Measurements from ENCODE around the gene SLC44A1. TPM values are rescaled to one million over a fixed set of nuclear protein-coding genes. Genes with fewer than 3 reads are reported as not detected.

SLC44A1 gene
- total RNA-seq, 8 experiments from 2014 or later, result 7.3 to 166 (median 24.9) TPM

DNA sequence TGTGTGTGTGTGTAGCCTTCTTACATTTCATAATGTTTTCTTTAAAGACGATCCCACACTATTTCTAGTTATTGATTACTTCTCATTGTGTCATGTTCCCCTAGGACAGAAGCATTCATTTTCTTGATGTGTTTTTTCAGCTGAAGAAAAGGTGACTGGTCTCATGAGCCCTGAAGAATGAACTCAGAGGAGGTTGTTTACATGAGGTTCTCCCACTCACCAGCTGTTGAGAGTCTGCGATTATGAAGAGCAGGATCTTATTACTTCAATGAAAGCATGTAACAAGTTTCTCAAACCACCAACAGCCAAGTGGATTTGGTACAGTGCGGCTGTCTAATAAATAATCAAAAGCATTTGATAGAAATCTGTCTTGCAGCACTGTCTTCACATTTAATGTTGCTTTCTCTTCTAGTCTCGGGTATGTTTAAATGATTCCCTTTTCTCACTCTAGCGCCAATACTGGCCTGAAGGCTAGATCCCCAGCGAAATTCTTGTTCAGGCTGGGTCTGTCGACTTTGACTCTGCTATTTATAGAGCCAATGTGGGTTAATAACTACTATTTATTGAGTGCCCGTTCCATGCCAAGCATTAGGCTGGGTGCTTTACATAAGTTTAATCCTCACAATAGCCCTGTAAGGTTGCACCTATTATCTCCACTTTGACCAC, 193.8 kb downstream of the SLC44A1 start:
- Histone ChIP-seq H3K4me1 (replicated peaks in 1 of 2) (peaks cover 0 to 9% of the 10 kb centered on the region in 2 donors), H3K27ac (no peak overlapping the region), H3K4me3 (no peak overlapping the region)
- WGBS, 10 experiments, result 0 to 100% (median 64%) methylated on average over 1 to 8 of the region's 8 CpGs
- ATAC-seq (replicated peaks in 6 of 8), result peak in 5 of 8 experiments; percentile 24 to 55 (median 35)
- in situ Hi-C loops (cut with MboI; ENCODE audit: low pct_unique_long_range_greater_than_20kb in 2 of 9, low sequenced_read_pairs in 9 of 9, unreplicated experiment in 9 of 9), result no loop called here

DNA sequence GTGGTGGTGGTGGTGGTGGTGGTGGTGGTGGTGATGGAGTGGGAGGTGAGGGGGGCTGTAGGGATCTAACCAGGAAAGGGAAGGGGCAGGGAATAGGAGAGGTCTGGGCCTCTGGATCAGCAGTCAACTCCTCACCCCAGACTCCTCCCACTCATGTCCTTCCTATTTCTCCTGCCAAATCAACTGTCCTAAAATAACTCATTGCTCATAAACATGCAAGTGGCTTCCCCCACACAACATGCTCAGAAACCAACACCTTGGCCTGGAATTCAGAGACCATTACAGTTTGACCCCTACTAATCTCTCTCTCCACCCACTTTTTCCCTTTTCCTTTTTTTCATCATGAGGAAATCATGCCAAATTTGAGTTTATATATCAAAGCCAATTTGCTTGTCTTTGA, 195.0 kb downstream of the SLC44A1 start:
- in situ Hi-C loops (cut with MboI; ENCODE audit: low pct_unique_long_range_greater_than_20kb in 2 of 9, low sequenced_read_pairs in 9 of 9, unreplicated experiment in 9 of 9), result no loop called here
- Histone ChIP-seq H3K27ac (no peak overlapping the region), H3K4me1 (replicated peaks in 1 of 2) (peaks cover 0 to 9% of the 10 kb centered on the region in 2 donors), H3K4me3 (no peak overlapping the region)
- no peak for ATAC-seq (replicated peaks in 6 of 8)

- Histone ChIP-seq H3K27ac (no peak overlapping the region), H3K4me1 (replicated peaks in 1 of 2) (peaks cover 0 to 9% of the 10 kb centered on the region in 2 donors), H3K4me3 (no peak overlapping the region)
- 44 to 100% (median 87%) methylated on average over 1 to 2 of the region's 2 CpGs; no CpG with 5 or more reads in 2 of the 10 experiments for WGBS, 10 experiments
- in situ Hi-C loops (cut with MboI; ENCODE audit: low pct_unique_long_range_greater_than_20kb in 2 of 9, low sequenced_read_pairs in 9 of 9, unreplicated experiment in 9 of 9), result no loop called here
- no peak for ATAC-seq (replicated peaks in 6 of 8)
These were observed 197.2 kb downstream of the SLC44A1 start for GRCh38 chr9:105441616-105442160.

DNA sequence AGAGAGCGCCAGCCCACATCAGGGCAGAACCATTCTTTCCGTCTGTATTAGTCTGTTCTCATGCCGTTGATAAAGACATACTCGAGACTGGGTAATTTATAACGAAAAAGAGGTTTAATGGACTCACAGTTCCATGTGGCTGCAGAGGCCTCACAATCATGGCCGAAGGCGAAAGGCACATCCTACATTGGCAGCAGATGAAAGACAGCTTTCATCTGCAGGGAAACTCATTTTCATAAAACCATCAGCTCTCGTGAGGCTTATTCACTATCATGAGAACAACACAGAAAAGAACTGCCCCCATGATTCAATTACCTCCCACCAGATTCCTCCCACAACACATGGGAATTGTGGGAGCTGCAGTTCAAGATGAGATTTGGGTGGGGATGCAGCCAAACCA, 198.7 kb downstream of the SLC44A1 start:
- Histone ChIP-seq H3K27ac (no peak overlapping the region), H3K4me1 (replicated peaks in 1 of 2) (peaks cover 0 to 8% of the 10 kb centered on the region in 2 donors), H3K4me3 (no peak overlapping the region)
- ATAC-seq (replicated peaks in 6 of 8), result no peak
- 66 to 98% (median 90%) methylated on average over 2 to 8 of the region's 8 CpGs; no CpG with 5 or more reads in 2 of the 10 experiments for whole genome bisulfite sequencing, 10 experiments
- in situ Hi-C loops (cut with MboI; ENCODE audit: low pct_unique_long_range_greater_than_20kb in 2 of 9, low sequenced_read_pairs in 9 of 9, unreplicated experiment in 9 of 9), result no loop called here

GRCh38 chr9:105444130-105444529, 199.7 kb downstream of the SLC44A1 start:
- no peak overlapping the region for H3K27ac ChIP-seq
- in situ Hi-C loops (cut with MboI; ENCODE audit: low pct_unique_long_range_greater_than_20kb in 2 of 9, low sequenced_read_pairs in 9 of 9, unreplicated experiment in 9 of 9), result no loop called here
- no peak overlapping the region for H3K4me3 ChIP-seq
- ATAC-seq (replicated peaks in 6 of 8), result no peak
- peaks cover 0 to 2% of the 10 kb centered on the region in 2 donors for H3K4me1 ChIP-seq (replicated peaks in 1 of 2)
- 0 to 100% (median 66%) methylated on average over 1 to 4 of the region's 4 CpGs; no CpG with 5 or more reads in 3 of the 10 experiments for WGBS, 10 experiments

DNA sequence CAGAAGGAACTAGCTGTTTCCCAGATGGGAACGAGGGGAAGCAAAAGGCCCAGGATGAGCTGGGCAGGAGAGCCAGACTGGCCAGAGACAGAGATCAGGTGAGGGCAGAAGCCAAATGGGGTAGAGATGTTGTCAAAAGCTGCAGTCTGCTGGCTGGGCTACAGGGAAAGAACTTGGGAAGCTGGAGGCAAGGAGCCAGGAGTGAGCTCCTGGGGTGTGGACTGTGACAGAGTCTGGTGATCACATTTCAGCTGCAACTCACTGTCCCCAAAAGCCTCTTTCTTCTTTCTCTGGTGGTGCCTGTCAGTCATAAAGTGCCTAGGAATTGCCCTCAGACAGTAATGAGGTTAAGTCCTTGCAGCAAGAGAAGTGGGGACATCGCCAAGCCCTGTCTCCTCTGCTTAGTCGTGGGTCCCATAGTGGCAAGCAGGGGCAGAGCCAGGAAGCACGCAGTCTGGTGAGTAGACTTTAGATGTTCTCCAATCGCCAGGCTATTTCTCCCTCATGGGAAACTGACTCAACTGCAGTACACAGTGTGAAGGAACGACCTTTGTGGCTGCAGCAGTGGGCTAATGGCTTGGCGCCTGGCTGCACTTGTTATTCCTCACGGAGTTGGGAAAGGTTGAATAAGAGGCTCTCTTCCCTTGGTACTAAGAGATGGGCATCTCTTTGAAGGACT, 200.9 kb downstream of the SLC44A1 start:
- no peak overlapping the region for H3K27ac ChIP-seq
- no peak for ATAC-seq (replicated peaks in 6 of 8)
- H3K4me1 ChIP-seq (replicated peaks in 1 of 2), result peaks cover 2 to 6% of the 10 kb centered on the region in 2 donors
- in situ Hi-C loops (cut with MboI; ENCODE audit: low pct_unique_long_range_greater_than_20kb in 2 of 9, low sequenced_read_pairs in 9 of 9, unreplicated experiment in 9 of 9), result no loop called here
- 56 to 100% (median 80%) methylated on average over 1 to 3 of the region's 8 CpGs; no CpG with 5 or more reads in 3 of the 10 experiments for WGBS, 10 experiments
- no peak overlapping the region for H3K4me3 ChIP-seq

DNA sequence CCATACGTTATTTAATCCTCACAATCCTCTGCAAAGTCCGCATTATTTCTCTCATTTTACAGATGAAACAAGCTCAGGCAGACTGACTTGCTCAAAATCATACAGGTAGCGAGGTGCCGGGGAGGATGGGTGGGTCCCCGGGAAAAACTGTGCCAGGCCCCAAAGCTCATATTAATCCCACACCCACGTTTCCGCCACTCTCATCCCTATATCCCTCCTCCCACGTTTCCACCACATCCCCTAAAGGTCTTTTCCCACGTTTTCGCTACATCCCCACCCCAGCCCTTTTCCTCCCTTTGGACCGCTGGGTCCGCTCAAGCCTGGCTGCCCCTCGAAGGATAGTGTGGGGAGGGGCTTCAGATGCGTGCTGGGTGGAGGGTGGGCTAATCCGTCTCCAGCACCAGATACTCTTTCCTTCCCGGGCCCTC, 202.9 kb downstream of the SLC44A1 start:
- peaks cover 5 to 6% of the 10 kb centered on the region in 2 donors for H3K4me1 ChIP-seq (replicated peaks in 1 of 2)
- H3K4me3 ChIP-seq, result peak overlapping the region; percentile 65 to 91 (median 76)
- in situ Hi-C loops (cut with MboI; ENCODE audit: low pct_unique_long_range_greater_than_20kb in 2 of 9, low sequenced_read_pairs in 9 of 9, unreplicated experiment in 9 of 9), result no loop called here
- peak in 1 of 8 experiments; percentile 0 for ATAC-seq (replicated peaks in 6 of 8)
- WGBS, 10 experiments, result 25 to 89% (median 53%) methylated on average over 1 to 12 of the region's 16 CpGs; no CpG with 5 or more reads in 1 of the 10 experiments
- H3K27ac ChIP-seq, result peak overlapping the region; percentile 51 to 79

DNA sequence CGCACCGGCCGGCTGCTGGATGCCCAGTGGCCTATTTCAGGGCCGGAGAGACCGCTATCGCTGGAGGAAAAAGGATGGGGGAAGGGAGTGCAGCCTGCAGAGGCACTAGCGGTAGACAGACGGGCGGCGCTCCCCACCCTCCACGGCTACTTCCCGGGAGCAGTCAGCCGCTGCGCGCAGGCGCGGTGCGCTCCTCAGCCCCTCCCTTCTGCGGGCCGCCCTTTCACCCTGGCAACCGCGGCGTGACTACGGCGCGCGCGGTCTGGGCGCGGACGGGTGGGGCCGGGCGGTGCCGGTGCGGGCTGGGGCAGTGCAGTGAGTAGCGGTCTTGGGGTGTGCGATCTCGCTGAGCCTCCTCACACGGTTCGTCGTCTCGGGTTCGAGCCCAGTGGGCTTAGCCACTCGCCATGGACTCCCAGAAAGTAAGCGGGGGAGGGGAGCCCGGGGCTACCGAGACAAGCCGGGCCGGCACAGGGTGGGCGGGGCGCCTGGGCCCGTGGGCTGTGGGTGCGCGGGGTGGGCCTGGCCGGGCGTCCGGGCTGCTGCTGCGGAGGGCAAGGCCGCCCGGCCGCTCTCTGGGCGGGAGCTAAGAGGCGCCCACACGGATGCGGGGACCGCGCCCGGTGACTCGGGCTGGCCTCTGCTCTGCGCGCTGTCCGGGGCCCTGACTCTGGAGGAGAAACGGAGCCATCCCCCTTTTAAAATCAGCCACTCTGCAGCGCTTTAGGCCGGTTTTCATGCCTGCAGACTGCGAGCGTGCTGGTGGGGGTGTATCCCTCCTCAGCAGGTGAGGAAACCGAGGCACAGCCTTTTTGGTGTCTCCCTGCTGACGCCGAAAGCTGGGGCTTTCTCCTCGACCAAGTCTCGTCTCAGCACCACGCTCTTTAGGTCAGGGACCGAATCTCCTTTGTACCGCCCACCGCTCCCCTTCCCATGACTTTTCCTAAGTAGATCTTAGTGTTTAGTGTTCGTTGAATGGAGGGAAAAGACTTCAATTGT, 203.7 kb downstream of the SLC44A1 start, which contains the start of gene FSD1L:
TSS of gene FSD1L (plus strand) at position 221 of the 999 bp plus-strand sequence. CDS start at position 408, 187 bp downstream.
- Histone ChIP-seq H3K4me3 (peak within 1 kb of the TSS; percentile 65 to 91 (median 76)), H3K27ac (peak within 1 kb of the TSS; percentile 51 to 79), H3K4me1 (replicated peaks in 1 of 2) (peaks cover 5 to 6% of the 10 kb centered on the region in 2 donors)
- WGBS, 10 experiments, result 0 to 2% (median 0%) methylated on average over 1 to 13 of the region's 87 CpGs; no CpG with 5 or more reads in 4 of the 10 experiments
- in situ Hi-C loops (cut with MboI; ENCODE audit: low pct_unique_long_range_greater_than_20kb in 2 of 9, low sequenced_read_pairs in 9 of 9, unreplicated experiment in 9 of 9), result no loop called here
- ATAC-seq (replicated peaks in 6 of 8), result peak; percentile 88 to 96 (median 95)

GRCh38 chr9:105449081-105449480, 204.6 kb downstream of the SLC44A1 start:
- peaks cover 5 to 6% of the 10 kb centered on the region in 2 donors for H3K4me1 ChIP-seq (replicated peaks in 1 of 2)
- peak overlapping the region in 1 of 2 donors; percentile 78 for H3K27ac ChIP-seq
- peak overlapping the region; percentile 65 to 91 (median 76) for H3K4me3 ChIP-seq
- in situ Hi-C loops (cut with MboI; ENCODE audit: low pct_unique_long_range_greater_than_20kb in 2 of 9, low sequenced_read_pairs in 9 of 9, unreplicated experiment in 9 of 9), result no loop called here
- WGBS, 10 experiments, result 0 to 8% (median 0%) methylated on average over 1 to 2 of the region's 2 CpGs; no CpG with 5 or more reads in 1 of the 10 experiments
- no peak for ATAC-seq (replicated peaks in 6 of 8)

- H3K27ac ChIP-seq, result no peak overlapping the region
- WGBS, 10 experiments, result 93 to 100% (median 100%) methylated on average over 2 to 3 of the region's 3 CpGs; no CpG with 5 or more reads in 5 of the 10 experiments
- ATAC-seq (replicated peaks in 6 of 8), result no peak
- peaks cover 5 to 8% of the 10 kb centered on the region in 2 donors for H3K4me1 ChIP-seq (replicated peaks in 1 of 2)
- in situ Hi-C loops (cut with MboI; ENCODE audit: low pct_unique_long_range_greater_than_20kb in 2 of 9, low sequenced_read_pairs in 9 of 9, unreplicated experiment in 9 of 9), result loop anchor here in 1 of 9 experiments (25.0 kb wide), 1 partner anchor 110 kb away; the partner anchor contains the start of gene FKTN
- no peak overlapping the region for H3K4me3 ChIP-seq
These were observed 207.7 kb downstream of the SLC44A1 start for GRCh38 chr9:105452185-105452584.

DNA sequence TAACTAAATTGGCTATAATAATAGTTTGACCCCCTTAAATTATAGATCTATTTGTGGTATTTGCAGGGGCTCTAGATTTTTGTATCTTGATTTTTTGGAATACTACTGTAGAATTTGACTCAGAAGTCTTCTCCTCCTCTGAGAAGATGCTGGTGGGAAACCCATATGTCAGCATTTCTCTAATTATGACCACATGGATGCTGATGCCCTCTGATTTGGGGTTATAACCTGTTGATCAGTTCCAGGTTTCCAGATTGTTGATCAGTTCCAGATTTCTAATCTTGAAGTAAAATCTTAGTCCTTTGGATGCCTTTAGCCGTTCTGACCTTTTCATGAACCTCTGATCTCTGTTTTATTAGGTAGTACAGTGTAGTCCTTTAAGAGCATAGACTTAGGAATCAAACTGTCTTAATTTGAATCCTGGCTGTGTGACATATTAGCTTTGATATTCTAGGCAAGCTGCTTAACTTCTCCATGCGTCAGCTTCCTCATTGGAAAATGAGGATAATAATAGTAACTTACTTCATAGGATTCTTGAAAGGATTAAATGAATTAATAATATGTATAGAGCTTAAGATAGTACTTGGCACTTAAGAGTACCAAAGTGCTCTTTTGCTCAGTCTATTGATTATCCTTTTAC, 211.5 kb downstream of the SLC44A1 start:
- Histone ChIP-seq H3K4me1 (replicated peaks in 1 of 2) (peaks cover 2% of the 10 kb centered on the region in 2 donors), H3K27ac (no peak overlapping the region), H3K4me3 (no peak overlapping the region)
- in situ Hi-C loops (cut with MboI; ENCODE audit: low pct_unique_long_range_greater_than_20kb in 2 of 9, low sequenced_read_pairs in 9 of 9, unreplicated experiment in 9 of 9), result loop anchor here in 1 of 9 experiments (25.0 kb wide), 1 partner anchor 106 kb away; the partner anchor contains the start of gene FKTN
- ATAC-seq (replicated peaks in 6 of 8), result no peak
- 49 to 100% (median 96%) methylated on average over 1 to 2 of the region's 2 CpGs; no CpG with 5 or more reads in 3 of the 10 experiments for WGBS, 10 experiments

Data from motor neuron (in vitro differentiated cells).